ENCODE data around the gene SPOCD1. TPM values are rescaled to one million over a fixed set of nuclear protein-coding genes. Genes with fewer than 3 reads are reported as not detected.

SPOCD1 gene
- total RNA-seq, 2 donors from 2014 or later: 21.6 TPM; not detected in 1

GRCh38 chr1:31815307-31815645, 546 bp downstream of the SPOCD1 start:
- no peak overlapping the region for H3K4me3 ChIP-seq
- no peak overlapping the region for H3K27ac ChIP-seq
- no peaks in the 10 kb centered on the region for H3K27me3 ChIP-seq (replicated peaks; ENCODE audit: insufficient read depth)
- DNase-seq (ENCODE audit: low spot score): no peak
- no peaks in the 10 kb centered on the region for H3K9me3 ChIP-seq
- no peaks in the 10 kb centered on the region for H3K4me1 ChIP-seq (replicated peaks)
- TF ChIP-seq CTCF (IDR thresholded peaks at IDR 0.05) (no peak), POLR2AphosphoS5 (IDR thresholded peaks at IDR 0.05) (no peak)
- 93% methylated on average over 7 of the region's 7 CpGs for WGBS
- intact Hi-C loops (cut with DNase I): no loop called here
- no peaks in the 10 kb centered on the region for H3K36me3 ChIP-seq

GRCh38 chr1:31814631-31815306, 1.1 kb downstream of the SPOCD1 start:
- H3K4me3 ChIP-seq: no peak overlapping the region
- no peaks in the 10 kb centered on the region for H3K4me1 ChIP-seq (replicated peaks)
- H3K36me3 ChIP-seq: no peaks in the 10 kb centered on the region
- H3K27ac ChIP-seq: no peak overlapping the region
- H3K27me3 ChIP-seq (replicated peaks; ENCODE audit: insufficient read depth): no peaks in the 10 kb centered on the region
- no peaks in the 10 kb centered on the region for H3K9me3 ChIP-seq
- no peak for TF ChIP-seq POLR2A (IDR thresholded peaks at IDR 0.05)
- no peak for TF ChIP-seq POLR2AphosphoS5 (IDR thresholded peaks at IDR 0.05)
- TF ChIP-seq CTCF (IDR thresholded peaks at IDR 0.05): no peak
- DNase-seq (ENCODE audit: low spot score): no peak
- intact Hi-C loops (cut with DNase I): no loop called here
- 69% methylated on average over 10 of the region's 10 CpGs for WGBS

- Histone ChIP-seq H3K9me3 (no peaks in the 10 kb centered on the region), H3K4me3 (no peak overlapping the region), H3K4me1 (replicated peaks) (no peaks in the 10 kb centered on the region), H3K27me3 (replicated peaks; ENCODE audit: insufficient read depth) (no peaks in the 10 kb centered on the region), H3K36me3 (no peaks in the 10 kb centered on the region), H3K27ac (no peak overlapping the region)
- DNase-seq (ENCODE audit: low spot score): no peak
- TF ChIP-seq CTCF (IDR thresholded peaks at IDR 0.05): no peak
- no peak for TF ChIP-seq POLR2A (IDR thresholded peaks at IDR 0.05)
- TF ChIP-seq POLR2AphosphoS5 (IDR thresholded peaks at IDR 0.05): no peak
- WGBS: 57% methylated on average over 11 of the region's 11 CpGs
- intact Hi-C loops (cut with DNase I): no loop called here
Observed at GRCh38 chr1:31814041-31814511, 1.7 kb downstream of the SPOCD1 start.

DNA sequence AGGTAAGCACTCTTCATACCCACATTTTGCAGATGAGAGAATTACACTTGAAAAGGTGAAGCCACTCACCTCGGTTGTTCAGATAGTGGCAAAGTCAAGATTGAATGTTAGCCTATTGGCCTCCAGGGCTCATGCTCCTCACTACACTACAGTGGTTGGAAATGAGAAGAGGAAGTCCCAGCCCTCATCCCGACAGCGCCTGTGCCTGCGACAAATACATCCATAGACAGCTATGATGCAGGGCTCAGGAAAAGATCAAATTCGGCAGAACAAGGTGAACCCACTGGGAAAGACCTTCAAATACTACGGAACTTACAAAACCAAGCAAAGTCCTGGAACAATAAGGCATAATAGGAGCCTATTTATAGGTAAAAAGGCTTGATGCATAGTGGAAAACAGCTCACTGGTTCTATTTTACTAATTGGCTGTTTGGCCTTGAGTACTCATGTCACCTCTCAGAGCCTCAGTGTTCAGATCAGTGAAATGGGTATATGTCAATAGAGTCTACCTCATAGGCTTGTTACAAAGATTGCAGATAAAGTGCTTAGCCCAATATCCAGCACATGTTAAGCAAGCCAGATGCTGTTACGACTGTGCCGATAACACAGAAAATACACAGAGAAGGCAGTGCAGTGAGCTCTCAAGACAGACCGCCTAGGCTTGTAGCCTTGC, 3.5 kb downstream of the SPOCD1 start:
- intact Hi-C loops (cut with DNase I): no loop called here
- WGBS: 86% methylated on average over 9 of the region's 9 CpGs
- TF ChIP-seq POLR2AphosphoS5 (IDR thresholded peaks at IDR 0.05): no peak
- TF ChIP-seq CTCF (IDR thresholded peaks at IDR 0.05): no peak
- no peak for TF ChIP-seq POLR2A (IDR thresholded peaks at IDR 0.05)
- no peaks in the 10 kb centered on the region for H3K27me3 ChIP-seq (replicated peaks; ENCODE audit: insufficient read depth)
- no peaks in the 10 kb centered on the region for H3K36me3 ChIP-seq
- no peak for DNase-seq (ENCODE audit: low spot score)
- H3K27ac ChIP-seq: no peak overlapping the region
- H3K4me3 ChIP-seq: no peak overlapping the region
- no peaks in the 10 kb centered on the region for H3K4me1 ChIP-seq (replicated peaks)
- H3K9me3 ChIP-seq: no peaks in the 10 kb centered on the region

DNA sequence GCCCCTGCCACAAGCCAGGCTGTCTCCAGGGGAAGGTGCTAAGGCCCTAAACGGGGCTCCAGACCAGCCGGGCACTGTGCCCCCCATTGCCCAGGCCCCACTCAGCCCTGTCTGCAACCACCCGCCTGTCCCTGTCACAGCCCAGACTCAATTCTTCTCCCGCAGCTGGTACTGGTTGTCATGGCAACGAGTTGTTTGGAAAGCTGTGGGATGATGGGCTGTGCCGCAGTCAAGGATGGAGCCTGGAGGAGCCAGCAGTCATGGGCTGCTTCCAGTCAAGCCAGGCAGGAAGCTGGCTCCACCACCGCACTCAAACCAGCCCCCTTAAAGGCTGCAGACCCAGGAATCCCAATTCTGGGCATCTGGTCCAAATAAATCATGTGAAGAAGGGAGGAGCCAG, 4.2 kb downstream of the SPOCD1 start:
- H3K4me1 ChIP-seq (replicated peaks): no peaks in the 10 kb centered on the region
- intact Hi-C loops (cut with DNase I): no loop called here
- H3K9me3 ChIP-seq: no peaks in the 10 kb centered on the region
- H3K36me3 ChIP-seq: no peaks in the 10 kb centered on the region
- DNase-seq (ENCODE audit: low spot score): no peak
- TF ChIP-seq POLR2A (IDR thresholded peaks at IDR 0.05) (no peak), CTCF (IDR thresholded peaks at IDR 0.05) (no peak), POLR2AphosphoS5 (IDR thresholded peaks at IDR 0.05) (no peak)
- 30% methylated on average over 5 of the region's 7 CpGs for WGBS
- no peaks in the 10 kb centered on the region for H3K27me3 ChIP-seq (replicated peaks; ENCODE audit: insufficient read depth)
- H3K27ac ChIP-seq: no peak overlapping the region
- H3K4me3 ChIP-seq: no peak overlapping the region

Measured in prostate gland (tissue), 2 donors.